GM18517 (cell line): ENCODE data around the gene CECR2.

Experiments
- ATAC-seq: cut with Tn5 transposase; IDR thresholded peaks from one replicate; pipeline ENCODE4 v1.9.1; 2021; ENCODE audit warnings: mild to moderate bottlenecking, moderate library complexity; ENCODE audit not compliant: unreplicated experiment

Gene CECR2

GRCh38 chr22:17590586-17590985, 221.3 kb downstream of the CECR2 start:
- ATAC-seq, result no peak

- no peak for ATAC-seq
Observed at GRCh38 chr22:17592201-17592600, 222.9 kb downstream of the CECR2 start.

GRCh38 chr22:17596226-17596625, 227.0 kb downstream of the CECR2 start:
- ATAC-seq, result no peak

GRCh38 chr22:17597217-17597616, 228.0 kb downstream of the CECR2 start:
- ATAC-seq, result no peak

GRCh38 chr22:17598318-17598717, 229.1 kb downstream of the CECR2 start:
- no peak for ATAC-seq

GRCh38 chr22:17601031-17601430, 231.8 kb downstream of the CECR2 start:
- ATAC-seq, result no peak

- no peak for ATAC-seq
Observed at GRCh38 chr22:17603668-17604067, 234.4 kb downstream of the CECR2 start.

GRCh38 chr22:17606496-17606895, 237.2 kb downstream of the CECR2 start:
- no peak for ATAC-seq
